ENCODE data around the gene ECPAS. TPM values are rescaled to one million over a fixed set of nuclear protein-coding genes. Genes with fewer than 3 reads are reported as not detected.

ECPAS gene
- total RNA-seq, 1 experiment from 2014 or later, result 123 TPM

- BruUV-seq (replicated peaks), result no TSS peak
- Histone ChIP-seq H3K27ac (no peak overlapping the region), H3K4me2 (no peak overlapping the region), H3K27me3 (ENCODE audit: insufficient read depth, low read depth) (no peaks in the 10 kb centered on the region), H2AFZ (no peak overlapping the region), H3K4me1 (replicated peaks; ENCODE audit: insufficient read depth) (peaks cover 18% of the 10 kb centered on the region; the same call in 1 of the 2 replicates), H3K4me3 (no peak overlapping the region), H3K9me2 (ENCODE audit: insufficient read depth) (no peaks in the 10 kb centered on the region), H3F3A (ENCODE audit: insufficient read depth, low read depth) (peaks cover 13% of the 10 kb centered on the region; the same call in 1 of the 2 replicates), H3K9me3 (ENCODE audit: insufficient read depth, low read depth) (no peaks in the 10 kb centered on the region), H3K79me2 (ENCODE audit: low read depth) (0 out of 2 replicates have a peak, but pooled peaks cover 3% of the 10 kb centered on the region), H3K36me3 (ENCODE audit: low read depth) (peaks cover 66% of the 10 kb centered on the region), H4K20me1 (ENCODE audit: insufficient read depth) (no peaks in the 10 kb centered on the region; the same call in 1 of the 2 replicates)
- intact Hi-C loops (cut with micrococcal nuclease; ENCODE audit: unreplicated experiment), result loop anchor here (10.0 kb wide), 1 partner anchor 278 kb away; no protein-coding TSS in a partner anchor
- POLR2A ChIA-PET (ENCODE audit: unreplicated experiment), result no interaction called here
- peak in 1 of 2 experiments; percentile 43 for DNase-seq
- CTCF ChIA-PET, result no interaction called here
- no peak for TF ChIP-seq EZH2 (IDR thresholded peaks at IDR 0.05; ENCODE audit: low read depth)
- TF ChIP-seq, protein P1, sequence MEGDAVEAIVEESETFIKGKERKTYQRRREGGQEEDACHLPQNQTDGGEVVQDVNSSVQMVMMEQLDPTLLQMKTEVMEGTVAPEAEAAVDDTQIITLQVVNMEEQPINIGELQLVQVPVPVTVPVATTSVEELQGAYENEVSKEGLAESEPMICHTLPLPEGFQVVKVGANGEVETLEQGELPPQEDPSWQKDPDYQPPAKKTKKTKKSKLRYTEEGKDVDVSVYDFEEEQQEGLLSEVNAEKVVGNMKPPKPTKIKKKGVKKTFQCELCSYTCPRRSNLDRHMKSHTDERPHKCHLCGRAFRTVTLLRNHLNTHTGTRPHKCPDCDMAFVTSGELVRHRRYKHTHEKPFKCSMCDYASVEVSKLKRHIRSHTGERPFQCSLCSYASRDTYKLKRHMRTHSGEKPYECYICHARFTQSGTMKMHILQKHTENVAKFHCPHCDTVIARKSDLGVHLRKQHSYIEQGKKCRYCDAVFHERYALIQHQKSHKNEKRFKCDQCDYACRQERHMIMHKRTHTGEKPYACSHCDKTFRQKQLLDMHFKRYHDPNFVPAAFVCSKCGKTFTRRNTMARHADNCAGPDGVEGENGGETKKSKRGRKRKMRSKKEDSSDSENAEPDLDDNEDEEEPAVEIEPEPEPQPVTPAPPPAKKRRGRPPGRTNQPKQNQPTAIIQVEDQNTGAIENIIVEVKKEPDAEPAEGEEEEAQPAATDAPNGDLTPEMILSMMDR (conservative IDR thresholded peaks at IDR 0.05), result no peak
Measured at GRCh38 chr9:111427186-111427585, 57.0 kb downstream of the ECPAS start.

DNA sequence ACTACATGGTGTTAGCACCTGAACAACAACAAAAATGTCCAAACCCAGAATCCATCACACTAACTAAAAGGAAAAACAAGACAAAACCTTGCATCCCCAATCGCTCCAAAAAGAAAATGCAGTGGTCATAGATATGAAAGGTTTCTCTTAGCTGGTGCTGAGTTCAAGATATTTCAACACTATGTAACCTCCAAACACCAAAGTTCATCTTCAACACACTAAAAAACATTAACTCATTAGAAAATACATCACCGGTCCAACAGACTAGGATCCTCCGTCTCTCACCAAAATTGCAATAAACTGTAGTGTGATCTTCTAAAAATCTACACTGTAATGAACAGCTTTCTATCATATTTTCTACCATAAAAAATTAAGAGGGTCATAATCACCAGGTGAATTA, 60.8 kb downstream of the ECPAS start:
- H4K20me1 ChIP-seq (ENCODE audit: insufficient read depth), result no peaks in the 10 kb centered on the region; the same call in 1 of the 2 replicates
- H3K27ac ChIP-seq, result no peak overlapping the region
- intact Hi-C loops (cut with micrococcal nuclease; ENCODE audit: unreplicated experiment), result loop anchor here (10.0 kb wide), 1 partner anchor 281 kb away; no protein-coding TSS in a partner anchor
- no peaks in the 10 kb centered on the region for H3K27me3 ChIP-seq (ENCODE audit: insufficient read depth, low read depth)
- H3K4me2 ChIP-seq, result no peak overlapping the region
- H3K36me3 ChIP-seq (ENCODE audit: low read depth), result peaks cover 63% of the 10 kb centered on the region
- H3K9me2 ChIP-seq (ENCODE audit: insufficient read depth), result no peaks in the 10 kb centered on the region
- H3K4me1 ChIP-seq (replicated peaks; ENCODE audit: insufficient read depth), result peaks cover 16% of the 10 kb centered on the region; the same call in 1 of the 2 replicates
- 0 out of 2 replicates have a peak, but pooled peaks cover 3% of the 10 kb centered on the region for H3K79me2 ChIP-seq (ENCODE audit: low read depth)
- ChIA-PET CTCF (no interaction called here), POLR2A (ENCODE audit: unreplicated experiment) (no interaction called here)
- no TSS peak for BruUV-seq (replicated peaks)
- H3K9me3 ChIP-seq (ENCODE audit: insufficient read depth, low read depth), result no peaks in the 10 kb centered on the region
- TF ChIP-seq, protein P1 (conservative IDR thresholded peaks at IDR 0.05), result no peak
- H3K4me3 ChIP-seq, result no peak overlapping the region
- DNase-seq, result no peak
- no peak overlapping the region for H2AFZ ChIP-seq
- H3F3A ChIP-seq (ENCODE audit: insufficient read depth, low read depth), result 0 out of 2 replicates have a peak, but pooled peaks cover 8% of the 10 kb centered on the region

- intact Hi-C loops (cut with micrococcal nuclease; ENCODE audit: unreplicated experiment), result no loop called here
- Histone ChIP-seq H3F3A (ENCODE audit: insufficient read depth, low read depth) (0 out of 2 replicates have a peak, but pooled peaks cover 5% of the 10 kb centered on the region), H3K4me3 (no peak overlapping the region), H2AFZ (no peak overlapping the region), H3K27ac (no peak overlapping the region), H3K9me3 (ENCODE audit: insufficient read depth, low read depth) (no peaks in the 10 kb centered on the region), H3K36me3 (ENCODE audit: low read depth) (peaks cover 77% of the 10 kb centered on the region), H3K9me2 (ENCODE audit: insufficient read depth) (no peaks in the 10 kb centered on the region), H3K4me2 (no peak overlapping the region), H4K20me1 (ENCODE audit: insufficient read depth) (no peaks in the 10 kb centered on the region), H3K79me2 (ENCODE audit: low read depth) (no peaks in the 10 kb centered on the region), H3K4me1 (replicated peaks; ENCODE audit: insufficient read depth) (no peaks in the 10 kb centered on the region), H3K27me3 (ENCODE audit: insufficient read depth, low read depth) (no peaks in the 10 kb centered on the region)
- BruUV-seq (replicated peaks), result no TSS peak
- TF ChIP-seq EZH2 (IDR thresholded peaks at IDR 0.05; ENCODE audit: low read depth), result no peak
- TF ChIP-seq, protein P1 (conservative IDR thresholded peaks at IDR 0.05), result no peak
- no peak for DNase-seq
- CTCF ChIA-PET, result no interaction called here
- POLR2A ChIA-PET (ENCODE audit: unreplicated experiment), result interaction anchor here (0.6 kb wide), 1 partner anchor 1731 kb away, joined by 8 read pairs; no protein-coding TSS in a partner anchor
Measured at GRCh38 chr9:111414406-111414805, 69.8 kb downstream of the ECPAS start.

All from PC-9 (cell line).